Measurements from ENCODE around the gene PGC.

DNA sequence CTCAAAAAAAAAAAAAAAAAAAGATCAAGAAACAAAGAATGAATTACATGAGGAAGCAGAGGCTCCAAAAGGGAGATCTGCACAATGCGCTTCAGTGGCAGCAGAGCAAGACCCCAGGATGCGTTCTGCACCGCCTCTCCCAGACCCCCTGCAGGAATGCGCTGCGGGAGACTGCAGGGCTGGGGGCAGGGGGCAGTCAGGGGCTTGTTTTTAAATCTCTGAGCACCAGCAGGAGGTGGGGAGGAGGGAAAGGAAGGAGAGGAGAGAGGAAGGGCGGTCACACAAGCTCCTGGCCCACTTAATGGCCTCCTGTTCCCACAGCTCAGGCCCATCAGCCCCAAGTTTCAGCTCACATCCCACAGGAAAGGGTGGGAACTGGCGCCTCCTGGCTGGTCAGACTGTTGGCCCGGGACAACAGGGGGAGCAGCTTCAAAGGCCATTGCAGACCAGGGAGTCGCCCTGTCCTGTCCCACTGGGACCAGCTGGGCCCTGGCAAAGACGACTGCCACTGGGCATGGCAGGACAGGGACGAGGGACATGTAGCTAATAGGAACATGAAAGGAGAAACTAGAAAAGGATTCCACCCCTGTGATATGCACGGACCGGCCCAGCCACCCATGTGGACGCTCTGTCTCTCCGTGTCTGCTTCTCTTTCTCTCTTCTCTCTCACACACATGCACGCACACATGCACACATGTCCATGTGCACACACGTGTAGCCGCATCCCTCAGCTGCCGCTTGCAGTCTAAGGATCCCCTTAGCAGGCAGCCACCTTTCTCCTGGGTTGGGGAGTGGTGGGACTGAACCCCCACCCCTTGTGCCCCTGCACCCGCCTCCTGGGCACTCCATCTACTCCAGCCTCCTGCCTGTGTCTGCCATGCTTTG, 46.5 kb downstream of the PGC start:
- no peak for TF ChIP-seq POLR2A (IDR thresholded peaks at IDR 0.05)
- TF ChIP-seq, protein P1, sequence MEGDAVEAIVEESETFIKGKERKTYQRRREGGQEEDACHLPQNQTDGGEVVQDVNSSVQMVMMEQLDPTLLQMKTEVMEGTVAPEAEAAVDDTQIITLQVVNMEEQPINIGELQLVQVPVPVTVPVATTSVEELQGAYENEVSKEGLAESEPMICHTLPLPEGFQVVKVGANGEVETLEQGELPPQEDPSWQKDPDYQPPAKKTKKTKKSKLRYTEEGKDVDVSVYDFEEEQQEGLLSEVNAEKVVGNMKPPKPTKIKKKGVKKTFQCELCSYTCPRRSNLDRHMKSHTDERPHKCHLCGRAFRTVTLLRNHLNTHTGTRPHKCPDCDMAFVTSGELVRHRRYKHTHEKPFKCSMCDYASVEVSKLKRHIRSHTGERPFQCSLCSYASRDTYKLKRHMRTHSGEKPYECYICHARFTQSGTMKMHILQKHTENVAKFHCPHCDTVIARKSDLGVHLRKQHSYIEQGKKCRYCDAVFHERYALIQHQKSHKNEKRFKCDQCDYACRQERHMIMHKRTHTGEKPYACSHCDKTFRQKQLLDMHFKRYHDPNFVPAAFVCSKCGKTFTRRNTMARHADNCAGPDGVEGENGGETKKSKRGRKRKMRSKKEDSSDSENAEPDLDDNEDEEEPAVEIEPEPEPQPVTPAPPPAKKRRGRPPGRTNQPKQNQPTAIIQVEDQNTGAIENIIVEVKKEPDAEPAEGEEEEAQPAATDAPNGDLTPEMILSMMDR (IDR thresholded peaks at IDR 0.05), result no peak
- no peak for TF ChIP-seq POLR2AphosphoS5 (IDR thresholded peaks at IDR 0.05)
